Tibial artery (tissue), 4 donors: Measurements from ENCODE around the gene MS4A15.

Experiments used
- DNase-seq, 2 donors: peaks; one replicate each; pipeline ENCODE4 v3.0.0-alpha.2; 2019
- H3K27ac ChIP-seq, 2 donors: fragments of 200-600 bp; sonication (generic) in 1 of 2; 1 replicate in 1 of 2; 2 replicates in 1 of 2; pipeline ENCODE4 v1.5.1; 2018 to 2019; ENCODE audit warnings: mild to moderate bottlenecking in 1 of 2
- H3K27me3 ChIP-seq, 2 donors: fragments of 200-600 bp; sonication (generic) in 1 of 2; one replicate each; pipeline versions ENCODE4 v1.5.1 to v1.6.0; 2016 to 2019
- H3K36me3 ChIP-seq, 3 donors: fragments of 200-600 bp; sonication (generic) in 2 of 3; one replicate each; pipeline ENCODE4 v1.5.1; 2016 to 2019; ENCODE audit warnings: mild to moderate bottlenecking in 2 of 3
- H3K4me1 ChIP-seq, 4 donors: fragments of 200-600 bp; sonication (generic) in 2 of 4; 1 replicate in 3 of 4; 2 replicates in 1 of 4; pipeline ENCODE4 v1.5.1; 2016 to 2019
- H3K4me3 ChIP-seq, 2 donors: fragments of 200-600 bp; sonication (generic) in 1 of 2; 1 replicate in 1 of 2; 2 replicates in 1 of 2; pipeline ENCODE4 v1.5.1; 2018 to 2019; ENCODE audit warnings: mild to moderate bottlenecking in 2 of 2
- H3K9me3 ChIP-seq, 3 donors: fragments of 200-600 bp; sonication (generic) in 1 of 3; one replicate each; pipeline ENCODE4 v1.5.1; 2016 to 2019
- intact Hi-C: fragments of 100-400 bp; cut with DNase I; formaldehyde crosslinking; loops from one replicate; pipeline ENCODE4 v1.15.0; 2023; ENCODE audit warnings: low total_unique reads
- TF ChIP-seq, protein P1 (sequence below), 2 experiments: fragments of 200-600 bp in 1 of 2; fragments of 450-650 bp in 1 of 2; IDR thresholded peaks; one replicate each; pipeline ENCODE4 v1.5.1; 2017 to 2019; ENCODE audit warnings: antibody characterized with exemption in 2 of 2, mild to moderate bottlenecking in 1 of 2, moderate library complexity in 1 of 2

The MS4A15 gene

DNA sequence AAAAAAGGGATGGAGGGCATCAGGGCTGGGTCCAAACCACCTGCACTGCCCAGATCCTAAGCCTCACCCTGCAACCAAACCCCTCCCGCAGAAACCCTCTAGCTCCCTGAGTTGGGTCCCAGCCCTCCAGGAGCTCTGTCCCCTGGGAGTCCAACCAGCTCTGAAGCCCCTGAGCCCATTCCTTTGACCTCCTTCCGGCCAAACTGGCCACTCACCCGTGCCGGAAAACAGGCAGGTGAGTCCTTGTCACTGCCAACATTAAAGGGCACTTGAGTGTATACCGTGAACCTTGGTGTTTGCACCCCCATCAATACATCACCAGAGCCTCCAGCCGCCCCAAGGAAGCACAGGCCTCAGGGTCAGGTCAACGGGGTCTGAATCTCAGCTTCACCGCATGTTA is 11.5 kb downstream of the MS4A15 start:
- no peaks in the 10 kb centered on the region for H3K36me3 ChIP-seq
- no peak overlapping the region for H3K4me3 ChIP-seq
- H3K27ac ChIP-seq: no peak overlapping the region
- intact Hi-C loops: no loop called here
- TF ChIP-seq, protein P1, sequence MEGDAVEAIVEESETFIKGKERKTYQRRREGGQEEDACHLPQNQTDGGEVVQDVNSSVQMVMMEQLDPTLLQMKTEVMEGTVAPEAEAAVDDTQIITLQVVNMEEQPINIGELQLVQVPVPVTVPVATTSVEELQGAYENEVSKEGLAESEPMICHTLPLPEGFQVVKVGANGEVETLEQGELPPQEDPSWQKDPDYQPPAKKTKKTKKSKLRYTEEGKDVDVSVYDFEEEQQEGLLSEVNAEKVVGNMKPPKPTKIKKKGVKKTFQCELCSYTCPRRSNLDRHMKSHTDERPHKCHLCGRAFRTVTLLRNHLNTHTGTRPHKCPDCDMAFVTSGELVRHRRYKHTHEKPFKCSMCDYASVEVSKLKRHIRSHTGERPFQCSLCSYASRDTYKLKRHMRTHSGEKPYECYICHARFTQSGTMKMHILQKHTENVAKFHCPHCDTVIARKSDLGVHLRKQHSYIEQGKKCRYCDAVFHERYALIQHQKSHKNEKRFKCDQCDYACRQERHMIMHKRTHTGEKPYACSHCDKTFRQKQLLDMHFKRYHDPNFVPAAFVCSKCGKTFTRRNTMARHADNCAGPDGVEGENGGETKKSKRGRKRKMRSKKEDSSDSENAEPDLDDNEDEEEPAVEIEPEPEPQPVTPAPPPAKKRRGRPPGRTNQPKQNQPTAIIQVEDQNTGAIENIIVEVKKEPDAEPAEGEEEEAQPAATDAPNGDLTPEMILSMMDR (IDR thresholded peaks at IDR 0.05): no peak
- DNase-seq: peak in 1 of 2 donors; percentile 41
- H3K4me1 ChIP-seq: no peaks in the 10 kb centered on the region
- peaks cover 0 to 65% of the 10 kb centered on the region in 2 donors for H3K27me3 ChIP-seq
- H3K9me3 ChIP-seq: no peaks in the 10 kb centered on the region

DNA sequence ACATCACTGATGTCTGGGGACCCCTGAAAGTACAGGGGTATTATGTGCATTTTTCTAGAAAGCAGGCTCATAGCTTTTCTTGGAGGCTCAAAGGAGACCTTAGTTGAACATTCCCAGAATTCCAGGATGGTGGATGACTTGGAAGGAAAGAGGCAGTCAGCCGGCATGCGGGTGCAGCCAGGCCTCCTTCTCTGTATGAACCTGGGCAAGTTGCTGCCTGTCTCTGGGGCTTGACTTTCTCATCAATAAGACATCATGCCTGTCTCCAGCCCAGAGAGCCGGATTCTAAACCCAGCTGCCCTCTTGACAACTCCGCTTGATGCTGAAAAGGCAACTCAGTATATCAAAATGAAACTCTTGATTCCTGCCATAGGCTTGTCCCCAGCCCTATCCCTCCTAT is 12.6 kb downstream of the MS4A15 start:
- Histone ChIP-seq H3K4me1 (no peaks in the 10 kb centered on the region), H3K36me3 (no peaks in the 10 kb centered on the region), H3K27me3 (peaks cover 0 to 58% of the 10 kb centered on the region in 2 donors), H3K9me3 (no peaks in the 10 kb centered on the region), H3K27ac (no peak overlapping the region), H3K4me3 (no peak overlapping the region)
- intact Hi-C loops: no loop called here
- DNase-seq: peak in 1 of 2 donors; percentile 31
- TF ChIP-seq, protein P1 (IDR thresholded peaks at IDR 0.05): no peak

DNA sequence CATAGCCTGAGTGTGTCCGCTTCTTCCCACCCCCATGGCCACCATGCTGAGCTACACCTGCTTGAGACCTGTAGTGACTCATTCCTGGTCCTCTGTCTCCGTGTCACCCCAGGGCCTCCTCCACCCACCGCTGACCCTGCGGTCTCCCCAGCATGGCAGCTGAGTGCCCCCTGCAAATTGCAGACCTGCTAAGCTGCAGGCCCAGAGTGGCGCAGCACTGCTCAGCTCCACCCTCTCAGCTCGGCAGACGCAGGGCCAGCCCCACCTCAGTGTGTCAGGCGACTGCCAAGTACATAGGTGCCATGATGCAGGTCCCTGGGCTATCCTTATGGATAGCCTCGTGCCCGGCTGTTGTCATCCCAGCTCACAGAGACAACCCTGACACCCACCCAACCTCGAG is 13.1 kb downstream of the MS4A15 start:
- no peak for DNase-seq
- no peaks in the 10 kb centered on the region for H3K9me3 ChIP-seq
- H3K36me3 ChIP-seq: no peaks in the 10 kb centered on the region
- peaks cover 0 to 55% of the 10 kb centered on the region in 2 donors for H3K27me3 ChIP-seq
- H3K4me1 ChIP-seq: peaks cover 0 to 2% (median under 1%) of the 10 kb centered on the region in 4 donors
- TF ChIP-seq, protein P1 (IDR thresholded peaks at IDR 0.05): no peak
- no peak overlapping the region for H3K27ac ChIP-seq
- no peak overlapping the region for H3K4me3 ChIP-seq
- intact Hi-C loops: no loop called here

DNA sequence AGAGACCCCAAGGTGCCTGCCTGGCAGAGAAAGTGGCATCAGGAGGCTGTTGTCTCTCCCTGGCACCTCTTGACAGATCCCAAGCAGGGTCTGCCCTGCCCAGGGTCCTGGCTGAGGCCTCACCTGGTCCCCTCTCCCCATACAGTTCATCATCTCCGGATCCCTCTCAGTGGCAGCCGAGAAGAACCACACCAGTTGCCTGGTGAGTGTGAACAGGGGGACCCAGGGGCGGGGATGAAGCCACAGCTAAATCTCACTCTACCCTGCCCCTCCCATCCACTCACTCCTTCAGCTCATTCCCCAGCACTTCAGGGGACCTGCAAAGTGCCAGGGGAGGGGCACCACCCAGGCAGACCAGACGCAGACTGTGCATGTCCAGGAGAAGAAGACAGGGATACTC is 14.5 kb downstream of the MS4A15 start:
- no peak overlapping the region for H3K4me3 ChIP-seq
- H3K27me3 ChIP-seq: peaks cover 0 to 47% of the 10 kb centered on the region in 2 donors
- intact Hi-C loops: no loop called here
- H3K27ac ChIP-seq: no peak overlapping the region
- no peaks in the 10 kb centered on the region for H3K36me3 ChIP-seq
- H3K4me1 ChIP-seq: peaks cover 0 to 11% (median 6%) of the 10 kb centered on the region in 4 donors
- TF ChIP-seq, protein P1 (IDR thresholded peaks at IDR 0.05): no peak
- no peaks in the 10 kb centered on the region for H3K9me3 ChIP-seq
- no peak for DNase-seq

DNA sequence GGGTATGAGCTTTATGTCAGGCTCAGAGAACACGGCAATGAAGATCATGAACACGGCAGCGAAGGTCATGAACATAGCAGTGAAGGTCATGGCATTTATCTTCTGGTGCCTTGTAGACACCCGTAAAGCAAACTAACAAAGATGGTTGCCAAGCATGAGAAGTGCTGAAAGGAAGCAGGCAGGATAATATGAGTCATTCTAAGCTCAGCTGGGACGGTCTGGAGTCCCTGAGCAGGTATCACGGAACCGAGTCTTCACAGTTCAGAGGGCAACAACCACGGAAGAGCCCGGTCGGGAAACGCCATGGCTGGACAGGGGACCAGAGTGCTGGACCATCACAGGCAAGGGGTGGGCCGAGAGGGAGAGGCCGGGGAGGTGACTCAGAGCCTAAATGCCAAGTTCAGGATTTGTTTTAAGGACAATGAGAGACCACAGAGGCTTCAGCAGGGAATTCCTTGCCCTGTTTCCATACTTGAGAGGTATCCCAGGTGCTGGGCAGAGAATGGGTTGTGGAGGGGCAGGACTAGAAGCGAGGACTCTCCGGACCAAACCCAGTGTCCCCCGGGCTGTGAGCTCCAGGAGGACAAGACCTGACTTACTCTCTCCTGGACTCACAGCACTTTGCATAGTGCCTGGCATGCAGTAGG is 15.3 kb downstream of the MS4A15 start:
- intact Hi-C loops: no loop called here
- H3K27me3 ChIP-seq: peaks cover 0 to 39% of the 10 kb centered on the region in 2 donors

More for the DNA sequence above, 15.3 kb downstream of the MS4A15 start:
- no peaks in the 10 kb centered on the region for H3K9me3 ChIP-seq
- no peak overlapping the region for H3K27ac ChIP-seq
- peaks cover 0 to 11% (median 6%) of the 10 kb centered on the region in 4 donors for H3K4me1 ChIP-seq
- no peaks in the 10 kb centered on the region for H3K36me3 ChIP-seq
- no peak for DNase-seq
- no peak overlapping the region for H3K4me3 ChIP-seq
- TF ChIP-seq, protein P1 (IDR thresholded peaks at IDR 0.05): no peak
